Esophagus squamous epithelium (tissue), 5 donors: ENCODE results near the gene PAPSS2. TPM values are rescaled to one million over a fixed set of nuclear protein-coding genes. Genes with fewer than 3 reads are reported as not detected.

Source experiments
- DNase-seq: peaks from one replicate; lab custom pipeline; 2025; lab: John Stamatoyannopoulos, UW
- H3K27ac ChIP-seq, 4 donors: fragments of 200-600 bp; sonication (generic); one replicate each; pipeline ENCODE4 v1.5.1; 2016 to 2019; ENCODE audit warnings: mild to moderate bottlenecking in 1 of 4
- H3K27me3 ChIP-seq, 4 donors: fragments of 200-600 bp; sonication (generic); 1 replicate in 3 of 4; 2 replicates in 1 of 4; pipeline versions ENCODE4 v1.5.1 to v1.6.0; 2017 to 2021; ENCODE audit warnings: antibody characterized with exemption in 1 of 4
- H3K36me3 ChIP-seq, 3 donors: fragments of 200-600 bp; sonication (generic); one replicate each; pipeline ENCODE4 v1.5.1; 2016 to 2019
- H3K4me1 ChIP-seq, 3 donors: fragments of 200-600 bp; sonication (generic); one replicate each; pipeline ENCODE4 v1.5.1; 2017 to 2019
- H3K4me3 ChIP-seq, 4 donors: fragments of 200-600 bp; sonication (generic); 1 replicate in 3 of 4; 2 replicates in 1 of 4; pipeline ENCODE4 v1.5.1; 2016 to 2019; ENCODE audit warnings: mild to moderate bottlenecking in 2 of 4, moderate library complexity in 1 of 4
- H3K9me3 ChIP-seq, 3 donors: fragments of 200-600 bp; sonication (generic); one replicate each; pipeline ENCODE4 v1.5.1; 2016 to 2019
- CTCF ChIP-seq, 6 experiments: fragments of 450-650 bp in 4 of 6; fragments of 200-600 bp in 2 of 6; sonication (generic) in 2 of 6; IDR thresholded peaks; one replicate each; pipeline ENCODE4 v1.5.1; 2016 to 2019; ENCODE audit warnings: antibody characterized with exemption in 6 of 6, mild to moderate bottlenecking in 4 of 6, moderate library complexity in 4 of 6
- POLR2A ChIP-seq, 4 donors: fragments of 450-650 bp; IDR thresholded peaks; one replicate each; pipeline ENCODE4 v1.6.1; 2017; ENCODE audit warnings: antibody characterized with exemption in 4 of 4, mild to moderate bottlenecking in 4 of 4, moderate library complexity in 3 of 4
- WGBS, 2 donors: methylation state at CpG; one replicate each; pipeline ENCODE4 v1.1.5; 2018; 5-methylcytosine and 5-hydroxymethylcytosine counted together
- intact Hi-C: fragments of 100-400 bp; cut with DNase I; formaldehyde crosslinking; loops from one replicate; pipeline ENCODE4 v1.15.0; 2022
- total RNA-seq, 4 donors: library from RNA; depleted of rRNA; stranded (reverse); fragments of >200 nt; gene quantifications; one replicate each; pipeline ENCODE4 v1.1.0, GENCODE V29; 2016
- donor health status: DM: yes; HTN: yes; CAD: no.

Gene PAPSS2
- total RNA-seq, 4 donors from 2014 or later, result 1.8 to 13.3 (median 11.0) TPM

- H3K27me3 ChIP-seq, result no peaks in the 10 kb centered on the region
- 56 to 61% methylated on average over 8 of the region's 8 CpGs for WGBS, 2 donors
- no peak overlapping the region for H3K27ac ChIP-seq
- TF ChIP-seq POLR2A (IDR thresholded peaks at IDR 0.05), result no peak
- TF ChIP-seq CTCF (IDR thresholded peaks at IDR 0.05), result no peak
- no peak overlapping the region for H3K4me3 ChIP-seq
- DNase-seq, result no peak
- intact Hi-C loops, result no loop called here
- peaks cover 0 to 11% (median 3%) of the 10 kb centered on the region in 3 donors for H3K4me1 ChIP-seq
- no peaks in the 10 kb centered on the region for H3K36me3 ChIP-seq
- no peaks in the 10 kb centered on the region for H3K9me3 ChIP-seq
These were observed 16.0 kb downstream of the PAPSS2 start for GRCh38 chr10:87675396-87676376.

GRCh38 chr10:87677595-87677994, 17.9 kb downstream of the PAPSS2 start:
- intact Hi-C loops, result no loop called here
- Histone ChIP-seq H3K27ac (no peak overlapping the region), H3K4me3 (no peak overlapping the region), H3K4me1 (peaks cover 0 to 11% (median 3%) of the 10 kb centered on the region in 3 donors), H3K27me3 (no peaks in the 10 kb centered on the region), H3K9me3 (no peaks in the 10 kb centered on the region), H3K36me3 (no peaks in the 10 kb centered on the region)
- WGBS, 2 donors, result 100% methylated on average over 1 of the region's 1 CpG
- TF ChIP-seq POLR2A (IDR thresholded peaks at IDR 0.05) (no peak), CTCF (IDR thresholded peaks at IDR 0.05) (no peak)
- DNase-seq, result no peak

GRCh38 chr10:87678302-87678701, 18.6 kb downstream of the PAPSS2 start:
- TF ChIP-seq POLR2A (IDR thresholded peaks at IDR 0.05) (no peak), CTCF (IDR thresholded peaks at IDR 0.05) (no peak)
- no peak overlapping the region for H3K27ac ChIP-seq
- no peaks in the 10 kb centered on the region for H3K9me3 ChIP-seq
- no peaks in the 10 kb centered on the region for H3K36me3 ChIP-seq
- peaks cover 0 to 11% (median 3%) of the 10 kb centered on the region in 3 donors for H3K4me1 ChIP-seq
- H3K27me3 ChIP-seq, result no peaks in the 10 kb centered on the region
- intact Hi-C loops, result no loop called here
- WGBS, 2 donors, result 87 to 97% methylated on average over 2 of the region's 2 CpGs
- no peak overlapping the region for H3K4me3 ChIP-seq
- no peak for DNase-seq

GRCh38 chr10:87683356-87683755, 23.7 kb downstream of the PAPSS2 start:
- WGBS, 2 donors, result 87 to 89% methylated on average over 4 of the region's 4 CpGs
- Histone ChIP-seq H3K9me3 (no peaks in the 10 kb centered on the region), H3K36me3 (no peaks in the 10 kb centered on the region), H3K4me3 (no peak overlapping the region), H3K27me3 (no peaks in the 10 kb centered on the region), H3K27ac (no peak overlapping the region), H3K4me1 (no peaks in the 10 kb centered on the region)
- intact Hi-C loops, result no loop called here
- DNase-seq, result no peak
- TF ChIP-seq POLR2A (IDR thresholded peaks at IDR 0.05), result no peak
- no peak for TF ChIP-seq CTCF (IDR thresholded peaks at IDR 0.05)

- Histone ChIP-seq H3K36me3 (no peaks in the 10 kb centered on the region), H3K27me3 (no peaks in the 10 kb centered on the region), H3K4me3 (no peak overlapping the region), H3K9me3 (no peaks in the 10 kb centered on the region), H3K27ac (no peak overlapping the region), H3K4me1 (no peaks in the 10 kb centered on the region)
- no peak for TF ChIP-seq POLR2A (IDR thresholded peaks at IDR 0.05)
- TF ChIP-seq CTCF (IDR thresholded peaks at IDR 0.05), result no peak
- 88 to 95% methylated on average over 7 of the region's 7 CpGs for WGBS, 2 donors
- intact Hi-C loops, result no loop called here
- DNase-seq, result no peak
These were observed 24.4 kb downstream of the PAPSS2 start for GRCh38 chr10:87684001-87684638.
